A673 (cell line): ENCODE data around the gene TMEM106C.

Experiments
- CTCF ChIP-seq: fragments of 300-800, 200-600 bp; sonication (generic); conservative IDR thresholded peaks from 2 replicates; pipeline ENCODE4 v1.5.1; 2017; ENCODE audit warnings: low read depth, mild to moderate bottlenecking, antibody characterized with exemption, low read length, moderate library complexity, mixed read lengths
- EZH2 ChIP-seq: fragments of 200-600 bp; sonication (generic); IDR thresholded peaks from 2 replicates; pipeline ENCODE4 v1.6.1; 2017; ENCODE audit warnings: borderline replicate concordance, low read depth, mild to moderate bottlenecking, mixed read lengths, antibody characterized with exemption, low read length; ENCODE audit not compliant: poor library complexity, severe bottlenecking

- no peak for TF ChIP-seq CTCF
- TF ChIP-seq EZH2, result no peak
Measured at GRCh38 chr12:47986291-47986660, 22.9 kb downstream of the TMEM106C start.
